ELR (cell line): ENCODE results near the gene PPIG.
"Not testable (repeated sequence)": the region's sequence is repeated elsewhere in the genome, so short reads cannot be mapped to it uniquely, and the experiment has no call there.

Experiments used
- DNase-seq: peaks from one replicate; pipeline ENCODE4 v3.0.0-alpha.2; 2015; ENCODE audit warnings: low read depth

Gene PPIG

DNA sequence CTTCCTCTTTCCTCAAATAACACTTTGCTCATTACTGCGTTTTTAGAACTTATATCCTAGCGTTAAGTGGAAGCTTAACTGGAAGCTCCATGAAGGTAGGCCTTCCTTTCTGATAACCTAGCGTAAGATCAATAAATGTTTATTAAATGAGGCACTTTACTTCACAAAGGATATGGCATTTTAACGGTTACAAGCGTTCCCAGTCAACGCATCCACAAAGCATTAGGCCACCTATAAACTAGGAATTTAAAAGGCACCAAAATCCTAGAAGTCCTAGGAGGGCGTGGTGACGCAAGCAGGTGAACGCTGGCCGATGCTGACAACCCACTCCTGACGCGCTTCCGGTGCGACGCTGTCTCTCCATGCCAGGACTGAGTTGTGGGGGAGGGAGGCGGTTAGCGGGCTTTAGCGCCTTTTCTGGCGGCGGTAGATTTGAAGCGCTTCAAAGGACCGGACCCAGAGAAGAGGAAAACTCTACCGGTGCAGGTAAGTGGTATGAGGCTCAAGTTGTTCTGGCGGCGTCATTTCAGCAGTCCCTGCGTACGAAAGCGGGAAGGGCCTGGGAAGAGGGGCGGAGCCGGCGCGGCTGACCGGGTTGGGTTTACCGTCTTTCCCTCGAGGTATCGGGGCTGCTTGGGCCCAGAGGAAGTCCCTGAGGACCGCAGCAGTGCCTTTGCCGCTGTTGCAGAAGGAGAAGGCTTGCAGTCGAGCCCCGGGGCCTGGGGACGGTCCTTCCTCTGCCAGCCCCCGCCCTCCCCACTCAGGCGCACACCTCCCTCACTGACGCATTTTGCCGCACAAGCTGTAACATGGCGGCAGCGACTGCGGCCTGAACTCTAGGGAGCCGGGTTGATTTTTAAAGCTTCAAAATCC is at the start of gene PPIG:
Gene PPIG, plus strand, starts transcription at position 347 of the 873 bp plus-strand sequence. CDS start 19,691 bp downstream, outside the sequence.
- DNase-seq: peak; percentile 93

DNA sequence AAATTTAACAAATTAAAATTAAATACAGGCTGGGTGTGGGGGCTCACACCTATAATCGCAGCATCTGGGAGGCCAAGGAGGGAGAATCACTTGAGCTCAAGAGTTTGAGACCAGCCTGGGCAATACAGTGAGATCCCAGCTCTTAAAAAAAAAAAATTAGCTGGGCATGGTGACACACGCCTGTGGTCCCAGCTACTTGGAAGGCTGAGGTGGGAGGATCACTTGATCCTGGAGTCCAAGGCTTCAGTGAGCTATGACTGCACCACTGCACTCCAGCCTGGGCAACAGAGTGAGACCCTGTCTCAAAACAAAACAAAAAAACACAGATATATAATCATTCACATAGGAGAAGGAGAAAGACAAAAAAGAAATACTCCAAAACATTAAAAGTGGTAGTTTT is 44.7 kb upstream of the PPIG start:
- DNase-seq: not testable (repeated sequence)

DNA sequence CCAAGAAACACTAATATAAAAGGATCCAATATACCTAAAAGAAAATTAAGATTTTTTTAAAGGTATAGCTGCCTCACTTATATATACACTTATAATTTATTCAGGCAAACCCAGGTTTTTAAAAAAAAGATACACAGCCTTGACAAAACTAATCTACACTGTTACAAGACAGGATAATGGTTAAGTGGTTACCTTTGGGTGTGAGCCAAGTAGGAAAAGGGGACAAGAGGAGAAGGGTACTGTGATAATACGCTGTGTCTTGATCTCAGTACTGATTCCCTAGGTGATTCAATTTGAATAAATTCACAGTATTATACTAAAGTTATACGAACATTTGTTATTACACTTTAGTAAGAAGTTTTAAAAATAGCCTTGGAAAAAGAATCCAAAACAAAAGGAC is 44.0 kb upstream of the PPIG start:
- DNase-seq: no peak

DNA sequence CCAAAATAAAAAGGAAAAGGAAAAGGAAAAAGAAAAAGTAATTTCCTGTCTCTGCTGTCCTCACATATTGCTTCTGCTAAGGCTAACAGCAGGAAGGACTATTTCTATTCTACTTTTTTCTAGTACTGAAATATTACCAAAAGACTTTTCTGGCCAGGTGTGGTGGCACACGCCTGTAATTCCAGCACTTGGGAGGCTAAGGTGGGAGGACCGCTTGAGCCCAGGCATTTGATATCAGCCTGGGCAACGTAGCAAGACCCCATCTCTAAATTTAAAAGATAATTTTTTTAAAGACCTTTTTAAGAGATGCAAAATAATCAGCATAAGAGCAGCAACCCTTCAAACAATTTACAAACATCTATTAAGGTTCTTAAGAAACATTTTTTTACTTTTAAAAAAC is 41.7 kb upstream of the PPIG start:
- no peak for DNase-seq

DNA sequence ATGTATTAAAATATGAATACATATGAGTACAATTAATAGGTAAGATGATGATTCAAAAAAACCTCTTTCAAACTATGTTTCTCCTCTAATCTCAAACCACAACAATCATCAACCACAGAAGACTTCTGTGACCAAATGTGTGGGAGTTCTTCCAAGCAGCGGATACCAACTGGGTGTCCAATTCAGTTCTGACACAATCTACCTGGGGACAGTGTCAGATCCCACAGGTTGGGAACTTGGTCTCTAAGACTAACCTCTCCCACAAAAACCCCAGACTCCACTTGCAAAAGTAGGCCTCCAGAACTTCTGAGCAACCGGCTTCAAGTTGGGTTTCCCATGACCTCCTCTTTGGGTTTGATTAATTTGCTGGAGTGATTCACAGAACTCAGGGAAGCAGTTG is 37.4 kb upstream of the PPIG start:
- DNase-seq: no peak

DNA sequence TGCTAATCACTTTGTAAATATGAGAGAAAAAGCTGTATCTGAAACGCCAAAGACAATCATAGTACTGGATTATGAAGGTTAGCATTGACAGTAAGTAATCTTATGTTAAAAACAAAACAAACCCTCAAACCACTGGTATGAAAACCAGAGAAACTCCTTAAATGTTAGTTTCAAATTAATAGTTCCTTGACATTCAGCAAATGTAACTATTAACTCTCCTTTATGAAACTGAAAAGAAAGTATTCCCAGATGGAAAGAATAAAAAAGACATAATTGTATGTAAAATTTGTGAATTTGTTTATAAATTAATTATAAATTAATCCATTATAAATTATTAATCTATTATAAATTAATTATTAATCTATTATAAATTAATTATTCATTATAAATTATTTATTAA is 22.8 kb upstream of the PPIG start:
- DNase-seq: peak; percentile 6

DNA sequence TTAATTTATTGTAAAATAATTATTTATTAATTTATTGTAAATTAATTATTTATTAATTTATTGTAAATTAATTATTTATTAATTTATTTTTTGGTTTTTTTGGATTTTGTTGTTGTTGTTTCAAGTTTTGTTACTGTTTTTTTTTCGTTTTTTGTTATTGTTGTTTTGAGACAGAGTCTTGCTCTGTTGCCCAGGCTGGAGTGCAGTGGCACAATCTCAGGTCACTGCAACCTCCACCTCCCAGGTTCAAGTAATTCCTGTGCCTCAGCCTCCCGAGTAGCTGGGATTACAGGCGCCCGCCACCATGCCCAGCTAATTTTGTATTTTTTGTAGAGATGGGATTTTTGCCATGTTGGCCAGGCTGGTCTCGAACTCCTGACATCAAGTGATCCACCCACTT is 22.1 kb upstream of the PPIG start:
- not testable (repeated sequence) for DNase-seq

DNA sequence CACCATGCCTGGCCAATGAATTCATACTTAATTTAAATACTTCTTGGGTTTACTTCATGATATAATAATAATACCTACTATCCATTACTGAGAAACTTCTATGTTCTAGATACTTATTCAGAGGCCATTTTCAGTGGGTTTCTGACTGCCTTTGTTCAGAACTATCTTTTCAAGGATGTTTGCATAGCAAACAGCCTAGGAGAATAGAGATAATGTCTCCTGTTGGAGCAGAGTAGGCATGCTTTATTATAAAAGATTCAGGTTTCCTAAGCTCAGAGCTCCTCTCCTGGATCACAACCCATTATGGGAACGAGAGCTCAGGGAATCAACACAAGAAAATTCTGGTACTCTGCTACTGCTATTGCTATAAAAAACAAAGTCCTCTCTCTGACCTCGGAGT is 21.6 kb upstream of the PPIG start:
- DNase-seq: no peak

DNA sequence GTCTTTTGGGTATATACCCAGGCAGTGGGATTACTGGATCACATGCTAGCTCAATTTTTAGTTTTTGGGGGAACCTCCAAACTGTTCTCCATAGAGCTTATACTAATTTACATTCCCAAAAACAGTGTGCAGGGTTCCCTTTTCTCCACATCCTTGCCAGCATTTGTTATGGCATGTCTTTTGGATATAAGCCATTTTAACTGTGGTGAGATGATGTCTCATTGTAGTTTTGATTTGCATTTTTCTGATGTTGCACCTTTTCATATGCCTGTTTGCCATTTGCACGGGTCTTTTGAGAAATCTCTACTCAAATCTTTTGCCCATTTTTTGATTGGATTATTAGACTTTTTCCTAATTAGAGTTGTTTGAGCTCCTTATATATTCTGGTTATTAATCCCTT is 18.5 kb upstream of the PPIG start:
- no peak for DNase-seq

DNA sequence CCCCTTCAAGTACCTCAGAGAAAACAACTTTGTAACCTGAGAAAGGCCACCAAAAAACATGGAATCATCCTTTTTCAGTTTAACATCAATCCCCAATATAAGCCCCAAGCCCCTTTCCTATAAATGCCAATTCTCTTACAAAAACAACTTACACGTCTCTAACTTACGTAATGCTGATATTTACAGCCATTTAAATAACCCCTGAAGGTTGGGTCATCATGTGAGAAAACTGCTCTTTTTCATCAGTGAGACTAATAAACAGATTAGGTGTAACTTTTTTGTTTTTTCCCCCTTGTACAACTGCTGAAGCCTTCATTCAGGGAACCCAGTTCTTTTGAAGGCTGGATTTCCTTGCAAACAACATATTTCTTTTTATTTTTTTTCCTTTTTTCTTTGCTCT is 14.2 kb upstream of the PPIG start:
- no peak for DNase-seq

DNA sequence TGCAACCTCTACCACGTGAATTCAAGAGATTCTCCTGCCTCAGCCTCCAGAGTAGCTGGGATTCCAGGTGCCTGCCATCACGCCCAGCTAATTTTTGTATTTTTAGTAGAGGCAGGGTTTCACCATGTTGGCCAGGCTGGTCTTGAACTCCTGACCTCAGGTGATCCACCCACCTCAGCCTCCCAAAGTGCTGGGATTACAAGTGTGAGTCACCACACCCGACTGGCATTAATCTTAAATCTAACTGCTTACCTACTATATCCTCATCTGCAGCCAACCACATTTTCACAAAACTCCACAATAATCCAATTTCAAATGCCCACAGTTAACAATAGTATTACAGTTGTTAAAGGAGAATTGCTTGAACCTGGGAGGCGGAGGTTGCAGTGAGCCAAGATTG is 13.4 kb upstream of the PPIG start:
- not testable (repeated sequence) for DNase-seq

DNA sequence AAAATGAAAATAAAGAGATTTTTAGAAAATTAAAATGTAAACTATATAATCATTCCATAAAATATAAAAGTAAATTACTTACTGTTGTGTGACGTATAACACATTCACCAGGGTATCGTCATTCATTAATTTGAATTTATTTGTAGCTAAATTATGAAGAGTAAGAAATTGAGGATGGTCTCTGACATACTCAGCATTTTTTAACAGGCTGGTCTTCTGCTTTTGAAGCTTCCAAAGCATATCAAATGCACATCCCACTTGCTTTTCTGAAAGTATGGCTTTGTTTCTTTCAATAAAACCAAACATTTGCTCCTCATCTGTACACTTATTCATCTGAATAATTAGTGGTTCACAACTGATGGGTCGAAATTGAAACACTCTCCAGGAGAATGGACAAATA is 12.6 kb upstream of the PPIG start:
- DNase-seq: no peak

DNA sequence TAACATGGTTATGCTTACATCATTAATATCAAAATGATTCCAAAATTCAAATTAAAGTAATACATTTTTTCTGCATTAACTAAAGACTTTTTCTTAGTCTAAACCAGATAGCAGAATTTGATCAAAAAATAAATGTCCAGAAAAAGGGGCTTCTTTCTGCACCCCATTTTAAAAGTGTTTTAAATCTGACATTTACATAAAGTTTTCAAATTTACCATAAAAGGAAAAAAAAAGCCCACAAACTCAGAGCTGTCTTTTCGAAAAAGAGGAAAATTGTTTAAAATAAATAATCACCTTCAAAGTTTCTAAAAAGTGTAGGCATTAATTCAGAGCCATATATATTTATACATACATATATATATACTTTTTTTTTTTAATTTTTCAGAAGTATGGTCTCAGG is 12.0 kb upstream of the PPIG start:
- no peak for DNase-seq

DNA sequence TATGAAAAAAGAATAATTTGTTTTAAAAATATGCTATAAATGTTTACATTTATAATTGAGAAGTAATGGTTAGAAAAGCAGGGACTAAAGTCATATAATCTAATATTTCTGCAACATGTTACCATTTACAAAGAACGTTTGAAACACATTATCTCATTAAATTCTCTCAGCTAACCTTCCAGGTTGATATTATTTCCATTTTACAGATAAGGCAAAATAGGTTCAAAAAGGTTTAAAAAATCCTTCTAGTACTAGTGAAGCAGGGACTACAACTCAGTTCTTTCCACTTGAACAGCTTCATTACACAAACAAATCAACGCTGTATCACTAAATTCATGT is 11.4 kb upstream of the PPIG start:
- no peak for DNase-seq

DNA sequence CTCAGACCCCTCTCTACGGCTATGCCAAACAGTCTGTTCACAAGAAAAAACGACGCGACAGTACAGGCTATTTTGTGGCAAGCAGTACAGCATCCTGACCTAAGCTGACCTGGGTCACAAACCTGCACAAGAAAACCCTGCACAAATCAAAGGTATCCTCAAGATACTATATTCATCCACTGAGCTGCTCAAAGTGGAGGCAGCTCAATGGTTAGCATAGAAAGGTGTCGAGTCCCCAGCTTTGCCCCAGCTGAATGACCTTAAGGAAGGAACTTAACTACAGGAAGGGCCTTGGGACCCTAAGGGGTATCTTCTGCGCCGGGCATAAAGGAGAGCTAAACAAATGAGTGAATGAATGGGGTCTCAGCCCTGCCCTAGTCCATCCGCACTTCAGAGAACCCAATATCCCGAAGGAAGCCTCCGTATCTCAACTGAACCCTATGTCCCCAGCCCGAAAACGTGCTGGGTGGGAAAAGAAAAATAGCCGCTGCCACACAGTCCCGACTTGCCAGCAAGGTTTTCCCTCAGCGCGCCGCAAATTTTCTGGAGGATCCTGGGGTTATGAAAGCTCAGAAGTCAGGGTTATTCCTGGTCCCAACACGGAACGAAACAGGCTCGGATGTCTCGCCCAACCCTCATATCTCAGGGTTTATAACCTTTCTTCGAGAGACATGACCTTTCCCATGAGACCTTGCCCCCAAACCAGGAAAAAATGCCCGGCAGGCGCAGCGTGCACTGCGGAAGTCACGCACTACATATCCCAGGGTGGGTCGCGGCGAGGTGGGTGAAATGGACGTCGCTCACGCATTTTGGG is 10.8 kb upstream of the PPIG start, which contains the start of gene FASTKD1:
Gene FASTKD1, minus strand, starts transcription at position 706 of the 814 bp plus-strand sequence. CDS start 1,836 bp downstream, outside the sequence.
- peak; percentile 93 for DNase-seq

DNA sequence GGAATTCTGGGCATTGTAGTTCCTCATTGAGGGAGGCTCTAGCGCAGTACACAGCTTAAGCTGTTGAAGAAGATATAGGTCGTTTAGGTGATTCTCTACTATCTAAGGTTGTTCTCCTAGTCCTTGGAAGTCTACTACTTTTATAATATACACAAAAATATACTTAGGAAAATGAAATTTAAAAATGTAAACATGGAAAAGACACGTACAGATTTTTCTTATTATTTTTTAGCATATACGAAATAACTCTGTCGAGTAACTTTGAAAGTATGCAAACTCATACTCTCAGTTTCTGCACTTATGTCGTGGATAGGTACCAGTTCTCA is 10.2 kb upstream of the PPIG start:
- no peak for DNase-seq

DNA sequence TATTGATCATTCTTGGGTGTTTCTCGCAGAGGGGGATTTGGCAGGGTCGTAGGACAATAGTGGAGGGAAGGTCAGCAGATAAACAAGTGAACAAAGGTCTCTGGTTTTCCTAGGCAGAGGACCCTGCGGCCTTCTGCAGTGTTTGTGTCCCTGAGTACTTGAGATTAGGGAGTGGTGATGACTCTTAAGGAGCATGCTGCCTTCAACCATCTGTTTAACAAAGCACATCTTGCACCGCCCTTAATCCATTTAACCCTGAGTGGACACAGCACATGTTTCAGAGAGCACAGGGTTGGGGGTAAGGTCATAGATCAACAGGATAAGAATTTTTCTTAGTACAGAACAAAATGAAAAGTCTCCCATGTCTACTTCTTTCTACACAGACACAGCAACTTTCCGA is 9.6 kb upstream of the PPIG start:
- not testable (repeated sequence) for DNase-seq

DNA sequence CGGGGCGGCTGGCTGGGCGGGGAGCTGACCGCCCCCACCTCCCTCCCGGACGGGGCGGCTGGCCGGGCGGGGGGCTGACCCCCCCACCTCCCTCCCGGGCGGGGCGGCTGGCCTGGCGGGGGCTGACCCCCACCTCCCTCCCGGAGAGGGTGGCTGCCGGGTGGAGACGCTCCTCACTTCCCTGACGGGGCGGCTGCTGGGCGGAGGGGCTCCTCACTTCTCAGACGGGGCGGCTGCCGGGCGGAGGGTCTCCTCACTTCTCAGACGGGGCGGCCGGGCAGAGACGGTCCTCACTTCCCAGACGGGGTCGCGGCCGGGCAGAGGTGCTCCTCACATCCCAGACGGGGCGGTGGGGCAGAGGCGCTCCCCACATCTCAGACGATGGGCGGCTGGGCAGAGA is 8.9 kb upstream of the PPIG start:
- not testable (repeated sequence) for DNase-seq

DNA sequence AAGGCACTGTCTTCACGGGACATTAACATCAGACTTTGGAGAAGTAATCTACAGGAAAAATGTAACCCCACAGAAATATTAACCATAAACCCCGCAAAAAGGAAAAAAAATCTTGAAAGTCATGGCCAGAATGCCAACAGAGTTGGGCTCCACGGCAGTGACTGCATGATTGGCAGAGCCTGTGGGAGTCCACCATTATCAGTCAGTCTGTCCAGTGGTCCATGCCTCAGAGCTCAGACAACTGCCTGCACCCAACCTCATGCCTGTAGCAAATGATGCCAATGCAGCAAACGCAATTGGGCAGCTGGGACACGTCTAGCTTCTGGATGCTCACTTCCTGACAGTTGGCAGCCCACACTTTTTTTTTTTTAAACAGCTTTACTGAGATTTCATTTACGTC is 5.1 kb upstream of the PPIG start:
- no peak for DNase-seq

DNA sequence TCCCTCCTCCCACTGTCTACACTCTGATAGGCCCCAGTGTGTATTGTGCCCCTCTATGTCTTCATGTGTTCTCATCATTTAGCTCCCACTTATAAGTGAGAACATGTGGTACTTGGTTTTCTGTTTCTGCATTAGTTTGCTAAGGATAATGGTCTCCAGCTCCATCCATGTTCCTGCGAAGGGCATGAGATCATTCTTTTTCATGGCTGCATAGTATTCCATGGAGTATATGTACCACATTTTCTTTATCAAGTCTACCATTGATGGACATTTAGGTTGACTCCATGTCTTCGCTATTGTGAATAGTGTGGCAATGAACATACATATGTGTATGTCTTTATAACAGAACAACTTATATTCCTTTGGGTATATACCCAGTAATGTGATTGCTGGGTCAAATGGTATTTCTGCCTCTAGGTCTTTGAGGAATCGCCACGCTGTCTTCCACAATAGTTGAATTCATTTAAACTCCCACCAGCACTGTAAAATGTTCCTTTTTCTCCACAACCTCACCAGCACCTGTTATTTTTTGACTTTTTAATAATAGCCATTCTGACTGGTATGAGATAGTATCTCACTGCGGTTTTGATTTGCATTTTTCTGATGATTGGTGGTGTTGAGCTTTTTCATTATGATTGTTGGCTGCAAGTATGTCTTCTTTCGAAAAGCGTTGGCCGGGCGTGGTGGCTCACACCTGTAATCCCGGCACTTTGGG is 1.4 kb upstream of the PPIG start:
- DNase-seq: not testable (repeated sequence)

DNA sequence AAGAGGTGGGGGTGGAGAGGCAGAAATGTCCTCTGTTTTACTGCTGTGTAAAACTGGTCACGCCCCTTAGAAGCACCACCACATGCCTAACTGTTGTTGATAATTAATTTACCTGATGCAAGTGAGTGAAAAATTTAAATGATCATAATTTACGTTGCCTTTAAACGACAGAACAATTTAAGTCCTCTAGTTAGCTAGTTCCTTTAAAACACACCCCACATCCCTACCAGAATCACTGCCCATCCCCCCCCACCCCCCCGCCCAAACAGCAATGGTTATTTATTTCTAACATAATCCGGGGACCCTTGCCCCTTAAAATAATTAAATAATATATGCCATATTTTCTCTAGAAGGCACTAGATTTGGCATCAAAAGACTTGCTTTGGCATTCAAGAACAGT is 633 bp upstream of the PPIG start:
- DNase-seq: no peak

DNA sequence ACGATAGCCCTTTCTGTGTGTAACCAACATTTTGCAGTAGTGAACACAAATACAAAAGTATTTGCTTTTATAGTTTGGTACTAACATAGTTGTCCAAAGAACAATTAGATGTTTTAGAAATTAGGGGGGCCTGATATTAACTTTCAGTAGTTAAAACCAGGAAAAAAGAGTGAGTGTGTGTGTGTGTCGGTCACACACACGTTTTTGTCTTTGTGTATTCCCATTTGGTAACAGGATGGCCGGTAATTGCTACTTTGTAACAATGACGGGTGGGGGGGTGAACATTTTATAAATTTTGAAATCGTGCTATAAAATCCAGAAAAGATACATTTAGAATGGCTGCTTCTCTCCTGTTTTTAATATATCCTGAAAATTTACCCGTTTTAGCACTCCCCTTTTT is 1.5 kb downstream of the PPIG start:
- peak; percentile 13 for DNase-seq

DNA sequence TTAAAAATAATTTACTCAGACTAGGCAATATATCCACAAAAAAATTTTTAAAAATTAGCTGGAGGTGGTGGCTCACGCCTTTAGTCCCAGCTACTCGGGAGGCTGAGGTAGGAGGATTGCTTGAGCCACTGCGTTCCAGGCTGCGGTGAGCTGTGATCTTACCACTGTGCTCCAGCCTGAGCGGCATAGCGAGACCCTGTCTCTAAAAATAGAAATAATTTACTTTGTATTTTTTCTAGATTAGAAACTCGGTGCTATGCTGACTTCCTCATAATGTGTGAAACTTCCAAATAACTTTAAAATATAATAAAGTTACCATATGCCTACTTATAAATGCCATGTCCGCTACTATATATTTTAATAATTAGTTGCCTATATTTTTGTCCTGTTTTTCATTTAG is 6.7 kb downstream of the PPIG start:
- DNase-seq: no peak
